GM12891 (cell line): ENCODE results near the gene SLC7A9.

Source experiments
- DNase-seq: peaks from one replicate; pipeline ENCODE4 v3.0.0; 2011; ENCODE audit warnings: low spot score; ENCODE audit not compliant: insufficient read length
- FAIRE-seq: peaks from 2 replicates; lab custom pipeline; 2011; peaks lifted over from hg19 to GRCh38; lab: Jason Lieb, UNC
- PAX5 ChIP-seq: IDR thresholded peaks from 2 replicates; pipeline ENCODE4 v1.6.1; 2011; ENCODE audit warnings: low read length, moderate library complexity, mild to moderate bottlenecking; ENCODE audit not compliant: insufficient read depth, severe bottlenecking
- POLR2A ChIP-seq: IDR thresholded peaks from 2 replicates; pipeline ENCODE4 v1.6.1; 2011; ENCODE audit warnings: low read depth, low read length, control low read depth
- POLR2AphosphoS5 ChIP-seq: IDR thresholded peaks from 2 replicates; pipeline ENCODE4 v1.6.1; 2011; ENCODE audit warnings: low read depth, low read length, control low read depth
- POU2F2 ChIP-seq: IDR thresholded peaks from 2 replicates; pipeline ENCODE4 v1.6.1; 2011; ENCODE audit warnings: low read depth, mild to moderate bottlenecking, control low read depth, low read length, moderate library complexity
- SPI1 ChIP-seq: IDR thresholded peaks from 2 replicates; pipeline ENCODE4 v1.6.1; 2011; ENCODE audit warnings: low read depth, low read length, control low read depth
- TAF1 ChIP-seq: IDR thresholded peaks from 2 replicates; pipeline ENCODE4 v1.6.1; 2011; ENCODE audit warnings: low read depth, low read length, control low read depth

The SLC7A9 gene

DNA sequence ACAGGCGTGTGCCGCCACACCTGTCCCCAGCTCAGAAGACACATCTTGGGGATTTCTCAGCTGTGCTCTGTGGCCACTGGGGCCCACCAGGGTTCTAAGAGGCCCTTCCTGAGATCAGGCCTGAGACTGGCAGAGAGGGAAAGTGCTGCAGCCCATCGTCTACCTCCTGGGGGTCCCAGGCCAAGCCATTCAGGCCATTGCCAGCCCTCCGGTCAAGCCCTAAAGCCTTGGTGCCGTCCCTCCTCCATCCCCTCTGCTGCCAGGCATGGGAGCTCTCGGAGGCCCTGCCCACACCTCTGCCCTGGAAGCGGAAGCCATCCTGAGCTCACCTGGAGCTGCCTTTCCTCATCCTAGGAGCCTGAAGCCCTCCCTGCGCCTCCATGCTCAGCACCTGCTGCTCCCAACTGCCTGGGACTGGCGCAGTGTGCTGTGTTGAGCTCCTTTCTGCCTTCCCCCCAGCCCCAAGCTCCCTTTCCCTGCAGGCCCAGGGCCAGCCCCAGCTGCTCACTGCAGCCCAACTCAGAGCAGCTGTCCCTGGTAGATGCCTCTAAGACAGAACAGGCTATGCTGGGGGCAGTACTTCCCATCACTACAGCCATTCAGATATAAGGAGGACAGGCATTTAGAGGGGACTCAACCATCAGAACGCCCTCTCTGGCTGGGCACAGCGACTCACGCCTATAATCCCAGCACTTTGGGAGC, 2.9 kb downstream of the SLC7A9 start:
- no peak for TF ChIP-seq TAF1
- no peak for TF ChIP-seq POLR2A
- no peak for TF ChIP-seq POLR2AphosphoS5
- no peak for TF ChIP-seq SPI1
- TF ChIP-seq POU2F2: no peak
- no peak for TF ChIP-seq PAX5
- DNase-seq: no peak
- FAIRE-seq: no peak

DNA sequence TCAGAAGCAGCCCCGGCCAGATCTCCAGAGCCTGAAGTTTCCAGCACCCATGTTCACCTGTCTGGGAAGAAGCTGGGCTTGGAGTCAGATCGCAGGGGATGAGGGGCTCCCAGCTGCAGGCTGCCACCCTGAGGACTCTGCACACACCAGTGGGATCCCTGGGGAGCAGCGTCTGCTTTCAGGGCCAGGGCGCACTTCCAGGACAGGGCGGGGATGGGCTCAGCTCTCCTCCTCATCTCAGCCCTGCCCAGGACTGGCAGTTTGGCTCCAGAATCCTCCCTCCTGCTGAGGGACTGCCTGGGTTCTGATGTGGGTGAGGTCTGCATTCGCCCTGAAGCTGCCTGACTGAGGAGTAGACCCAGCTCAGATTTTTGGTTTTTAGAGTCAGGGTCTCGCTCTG, 3.5 kb downstream of the SLC7A9 start:
- TF ChIP-seq TAF1: no peak
- TF ChIP-seq POLR2A: no peak
- TF ChIP-seq POU2F2: no peak
- no peak for TF ChIP-seq PAX5
- no peak for TF ChIP-seq POLR2AphosphoS5
- no peak for TF ChIP-seq SPI1
- no peak for FAIRE-seq
- no peak for DNase-seq

DNA sequence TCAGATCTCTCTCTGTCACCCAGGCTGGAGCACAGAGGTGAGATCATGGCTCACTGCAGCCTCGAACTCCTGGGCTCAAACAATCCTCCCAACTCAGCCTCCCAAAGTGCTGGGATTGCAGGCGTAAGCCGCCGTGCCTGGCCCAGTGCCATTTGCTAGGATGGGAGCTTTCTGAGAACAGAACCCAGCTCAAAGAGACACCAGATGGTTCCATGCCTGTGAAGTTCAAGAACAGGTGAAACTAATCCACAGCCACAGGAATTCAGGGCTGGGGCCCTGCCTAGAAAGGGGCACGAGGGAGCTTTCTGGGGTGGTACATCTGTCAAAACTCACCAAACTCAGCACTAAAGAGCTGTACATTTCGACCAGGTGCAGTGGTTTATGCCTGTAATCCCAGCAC, 4.2 kb downstream of the SLC7A9 start:
- DNase-seq (no peak), FAIRE-seq (no peak)
- TF ChIP-seq POU2F2 (no peak), PAX5 (no peak), POLR2A (no peak), TAF1 (no peak), SPI1 (no peak), POLR2AphosphoS5 (no peak)

DNA sequence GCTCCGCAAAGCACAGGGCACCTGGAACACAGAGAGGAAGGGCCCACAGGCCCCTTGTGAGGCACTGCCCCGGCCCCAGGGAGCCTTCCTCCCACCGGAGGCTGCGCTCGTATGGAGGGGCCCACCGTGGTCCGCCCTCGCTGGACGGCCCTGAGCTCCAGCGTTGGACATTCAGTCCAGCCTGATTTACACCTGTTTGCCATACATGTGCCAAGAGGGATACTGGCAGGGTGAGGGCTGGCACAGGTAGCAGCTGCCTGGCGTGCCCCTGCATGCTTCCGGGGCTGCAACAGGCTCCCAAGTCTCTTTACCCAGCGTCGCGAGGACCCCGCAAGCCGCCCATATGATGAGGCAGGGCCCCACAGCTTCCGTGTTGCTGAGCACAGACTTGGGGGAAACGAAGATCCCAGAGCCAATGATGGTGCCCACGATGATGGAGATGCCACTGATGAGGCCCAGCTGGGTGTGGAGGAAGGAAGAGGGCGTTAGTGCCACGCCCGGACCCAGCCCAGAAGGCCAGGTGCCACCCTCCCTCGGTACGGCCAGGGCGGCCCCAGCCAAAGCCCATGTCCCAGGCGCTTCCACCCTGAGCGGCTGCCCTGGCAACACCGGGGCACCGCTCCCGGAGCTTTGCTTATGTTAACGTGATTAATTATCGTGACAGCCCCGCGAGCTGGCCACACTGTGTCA, 5.1 kb downstream of the SLC7A9 start:
- TF ChIP-seq POLR2AphosphoS5 (no peak), POU2F2 (no peak), TAF1 (no peak), PAX5 (no peak), SPI1 (no peak), POLR2A (no peak)
- FAIRE-seq (no peak), DNase-seq (no peak)

DNA sequence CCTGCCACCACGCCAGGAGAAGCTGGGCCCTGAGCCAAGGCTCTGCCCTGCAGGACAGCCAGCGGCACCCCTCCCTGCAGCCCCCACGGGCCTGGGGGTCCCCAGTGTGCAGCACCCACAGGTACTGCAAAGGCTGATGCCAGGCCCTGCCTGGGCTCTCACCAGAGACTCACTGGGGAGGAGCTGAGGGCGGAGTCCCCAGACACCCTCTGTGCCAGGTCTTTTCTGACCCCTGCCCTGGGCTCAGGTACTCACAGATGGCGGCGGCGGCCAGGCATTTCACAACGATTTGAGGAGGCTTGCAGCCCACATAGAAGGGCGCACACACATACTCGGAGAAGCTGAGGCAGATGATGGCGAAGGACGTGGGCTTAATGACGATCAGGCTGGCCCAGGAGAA, 5.7 kb downstream of the SLC7A9 start:
- no peak for TF ChIP-seq TAF1
- no peak for TF ChIP-seq PAX5
- no peak for TF ChIP-seq POU2F2
- no peak for TF ChIP-seq POLR2AphosphoS5
- no peak for TF ChIP-seq SPI1
- no peak for TF ChIP-seq POLR2A
- FAIRE-seq (no peak), DNase-seq (no peak)

DNA sequence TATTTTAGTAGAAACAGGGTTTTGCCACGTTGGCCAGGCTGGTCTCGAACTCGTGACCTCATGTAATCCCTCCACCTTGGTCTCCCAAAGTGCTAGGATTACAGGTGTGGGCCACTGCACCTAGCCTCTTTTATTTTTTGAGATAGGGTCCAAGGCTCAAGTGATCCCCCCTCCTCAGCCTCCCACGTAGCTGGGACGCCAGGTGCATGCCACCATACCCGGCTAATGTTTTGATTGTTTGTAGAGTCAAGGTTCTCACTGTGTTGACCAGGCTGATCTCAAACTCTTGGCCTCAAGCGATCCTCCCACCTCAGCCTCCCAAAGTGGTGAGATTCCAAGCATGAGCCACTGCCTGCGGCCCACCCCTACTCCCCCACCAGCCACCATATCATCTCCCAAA, 6.3 kb downstream of the SLC7A9 start:
- TF ChIP-seq TAF1 (no peak), PAX5 (no peak), POLR2A (no peak), SPI1 (no peak), POU2F2 (no peak), POLR2AphosphoS5 (no peak)
- no peak for DNase-seq
- no peak for FAIRE-seq

DNA sequence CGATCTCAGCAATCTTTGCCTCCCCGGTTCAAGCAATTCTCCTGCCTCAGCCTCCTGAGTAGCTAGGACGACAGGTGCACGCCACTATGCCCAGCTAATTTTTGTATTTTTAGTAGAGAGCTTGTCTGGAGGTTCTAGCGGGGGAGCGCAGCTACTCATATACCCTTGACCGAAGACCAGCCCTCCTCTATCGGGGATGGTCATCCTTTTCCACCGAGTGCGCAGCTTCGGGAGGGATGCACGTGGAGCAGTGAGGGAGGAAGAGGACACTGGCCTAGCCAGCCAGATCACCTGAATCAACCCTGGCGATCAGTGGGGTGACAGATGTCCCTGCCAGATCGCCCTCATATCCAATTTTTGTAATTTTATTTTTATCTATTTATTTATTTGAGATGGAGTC, 6.8 kb downstream of the SLC7A9 start:
- DNase-seq: no peak
- TF ChIP-seq POLR2AphosphoS5 (no peak), SPI1 (no peak), PAX5 (no peak), TAF1 (no peak), POU2F2 (no peak), POLR2A (no peak)

DNA sequence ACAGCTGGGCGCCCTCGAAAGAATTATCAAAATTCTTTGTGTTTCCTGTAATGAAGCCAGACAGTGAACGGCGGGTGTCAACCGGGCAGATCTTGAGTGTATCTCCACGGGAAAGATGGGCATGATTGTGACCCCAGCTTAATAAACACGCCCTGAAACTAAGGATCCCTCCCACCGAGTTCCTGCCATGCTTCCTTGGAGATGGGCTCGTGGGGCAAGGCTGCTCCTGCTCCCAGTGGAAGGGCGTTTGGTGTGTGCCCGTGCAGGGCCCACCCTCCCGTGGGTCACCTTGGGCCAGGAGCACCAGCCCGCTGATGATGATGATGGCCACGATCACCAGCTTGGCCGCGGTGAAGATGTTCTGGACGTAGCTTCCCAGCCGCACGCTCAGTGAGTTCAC, 7.4 kb downstream of the SLC7A9 start:
- DNase-seq (no peak), FAIRE-seq (no peak)
- no peak for TF ChIP-seq POLR2A
- TF ChIP-seq TAF1: no peak
- TF ChIP-seq POU2F2: no peak

More for the DNA sequence above, 6.8 kb downstream of the SLC7A9 start:
- no peak for FAIRE-seq

DNA sequence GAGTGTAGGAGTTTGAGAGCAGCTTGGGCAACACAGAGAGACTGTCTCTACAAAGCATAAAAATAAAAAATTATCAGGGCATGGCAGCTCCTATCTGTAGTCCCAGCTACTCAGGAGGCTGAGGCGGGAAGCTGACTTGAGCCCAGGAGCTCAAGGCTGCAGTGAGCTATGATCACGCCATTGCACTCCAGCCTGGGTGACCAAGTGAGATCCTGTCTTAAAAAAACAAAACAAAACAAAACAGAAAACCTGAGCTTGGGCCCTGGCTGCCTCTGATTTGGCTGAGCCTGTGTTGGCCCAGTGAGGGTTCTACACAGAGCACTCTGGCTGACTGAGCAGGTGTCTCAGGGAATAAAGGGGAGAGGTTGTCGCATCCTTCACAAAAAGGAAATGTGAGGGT, 8.0 kb downstream of the SLC7A9 start:
- DNase-seq (no peak), FAIRE-seq (no peak)
- TF ChIP-seq POLR2AphosphoS5: no peak
- no peak for TF ChIP-seq PAX5
- no peak for TF ChIP-seq TAF1
- no peak for TF ChIP-seq POLR2A
- no peak for TF ChIP-seq SPI1
- TF ChIP-seq POU2F2: no peak

DNA sequence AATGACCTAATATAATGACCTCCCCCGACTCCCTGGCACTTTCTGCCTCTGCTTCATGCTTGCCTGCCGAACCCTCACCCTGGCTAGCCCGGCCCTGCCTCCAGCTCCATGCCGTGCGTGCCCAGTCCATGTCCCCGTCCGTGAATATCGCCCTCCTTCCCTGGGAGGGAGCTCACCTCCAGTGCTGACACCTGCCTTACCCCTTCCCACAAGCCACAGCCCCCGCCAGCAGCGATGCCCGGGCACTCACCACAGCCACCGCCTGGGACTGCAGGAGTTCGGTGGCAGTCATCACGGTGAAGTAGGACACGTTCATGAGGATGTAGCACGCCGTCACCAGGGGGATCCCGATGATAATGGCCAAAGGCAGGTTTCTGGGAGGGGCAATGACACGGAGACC, 10.0 kb downstream of the SLC7A9 start:
- FAIRE-seq (no peak), DNase-seq (no peak)
- TF ChIP-seq POU2F2 (no peak), PAX5 (no peak), POLR2A (no peak), POLR2AphosphoS5 (no peak), TAF1 (no peak), SPI1 (no peak)
